HG03025 (cell line): Measurements from ENCODE around the gene SST.

Source experiments
- ATAC-seq: cut with Tn5 transposase; IDR thresholded peaks from one replicate; pipeline ENCODE4 v1.9.1; 2021; ENCODE audit warnings: mild to moderate bottlenecking, moderate library complexity; ENCODE audit not compliant: unreplicated experiment, low FRiP score

Gene SST

DNA sequence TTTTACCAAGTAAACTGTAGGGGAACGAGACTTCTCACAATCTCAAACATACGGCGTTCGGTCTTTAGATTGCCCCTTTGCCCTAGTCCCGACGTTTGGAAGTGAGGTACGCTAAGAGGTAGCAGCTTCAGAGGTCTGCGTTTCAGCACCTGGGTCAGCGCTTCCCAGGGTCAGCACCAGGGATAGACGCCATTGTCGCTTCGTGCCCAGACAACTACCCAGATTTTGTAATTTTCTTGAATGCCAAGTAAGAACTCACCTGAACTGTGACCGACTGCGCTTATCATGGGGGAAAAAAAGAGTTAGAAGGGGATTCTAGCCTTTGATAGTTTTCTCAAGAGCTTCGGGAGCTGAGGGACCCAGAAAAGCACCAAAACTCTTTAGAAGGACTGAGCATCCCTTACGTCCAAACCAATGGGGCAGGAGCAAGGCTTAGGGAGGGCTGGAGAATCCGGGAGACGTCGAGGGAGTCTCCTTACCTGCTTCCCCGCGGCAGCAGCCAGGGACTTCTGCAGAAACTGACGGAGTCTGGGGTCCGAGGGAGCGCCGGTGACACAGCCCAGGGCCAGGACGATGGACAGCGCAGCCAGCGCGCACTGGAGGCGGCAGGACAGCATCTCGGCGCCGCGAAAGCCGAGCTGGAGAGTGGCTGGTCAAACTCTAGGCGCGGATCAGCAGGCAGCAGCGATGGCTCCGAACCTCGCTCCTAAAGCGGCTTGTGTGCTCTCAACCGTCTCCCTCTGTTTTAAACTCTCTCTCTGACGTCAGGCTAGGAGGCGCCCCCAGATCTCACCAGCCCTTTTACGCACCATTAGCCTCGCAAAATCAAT, at the start of gene SST:
TSS of gene SST (minus strand) at position 720 of the 830 bp plus-strand sequence. CDS start at position 617, 103 bp downstream.
- no peak for ATAC-seq

DNA sequence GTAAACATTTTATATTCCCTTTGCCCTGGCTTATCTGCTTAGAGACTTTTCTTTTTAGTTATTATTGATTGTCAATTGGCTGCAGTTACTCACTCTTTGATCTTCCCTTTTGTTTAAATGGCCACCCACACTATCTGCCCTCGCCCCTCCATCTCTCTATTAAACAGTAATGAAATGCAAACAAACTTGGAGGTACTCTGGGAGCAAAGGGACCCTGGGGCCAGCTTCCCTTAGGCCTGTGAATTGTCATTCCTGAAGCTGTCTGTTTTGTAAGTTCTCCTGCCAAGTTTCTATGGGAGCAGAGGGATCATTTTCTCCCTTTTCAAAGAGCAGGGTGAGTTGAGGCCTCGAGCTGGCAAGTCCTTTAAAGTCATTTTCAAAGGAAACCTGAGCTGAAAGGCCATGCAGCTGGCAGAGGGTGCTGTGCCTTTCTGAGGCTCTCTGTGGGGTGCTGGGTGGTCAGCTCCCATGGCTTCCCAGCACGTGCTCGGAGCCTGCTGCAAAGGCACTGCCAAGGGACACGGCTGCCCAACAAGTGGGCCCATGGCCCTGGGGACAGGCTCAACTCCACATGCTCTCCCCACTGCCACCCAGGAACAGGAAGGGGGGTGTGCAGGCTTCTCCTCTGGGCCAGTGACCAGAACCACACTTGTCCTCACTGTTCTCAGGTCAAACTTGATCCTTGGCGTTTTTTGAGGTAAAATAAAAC, 49.6 kb upstream of the SST start:
- ATAC-seq = no peak

DNA sequence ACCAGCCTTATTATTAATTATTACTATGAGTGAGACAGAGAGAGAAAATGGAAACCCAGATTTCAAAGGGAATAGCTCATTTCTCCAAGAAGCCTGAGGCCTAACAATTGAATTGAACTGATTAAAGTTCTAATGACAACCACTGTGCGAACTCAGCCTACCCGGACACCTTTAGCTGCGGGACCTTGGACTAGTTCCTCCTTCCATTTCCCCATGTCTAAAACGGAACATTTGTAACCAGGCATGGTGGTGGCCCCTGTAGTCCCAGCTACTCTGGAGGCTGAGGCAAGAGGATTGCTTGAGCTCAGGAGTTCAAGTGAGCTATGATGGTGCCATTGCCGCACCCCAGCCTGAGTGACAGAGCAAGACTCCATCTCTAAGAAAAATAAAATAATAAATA, 48.6 kb upstream of the SST start:
- no peak for ATAC-seq

DNA sequence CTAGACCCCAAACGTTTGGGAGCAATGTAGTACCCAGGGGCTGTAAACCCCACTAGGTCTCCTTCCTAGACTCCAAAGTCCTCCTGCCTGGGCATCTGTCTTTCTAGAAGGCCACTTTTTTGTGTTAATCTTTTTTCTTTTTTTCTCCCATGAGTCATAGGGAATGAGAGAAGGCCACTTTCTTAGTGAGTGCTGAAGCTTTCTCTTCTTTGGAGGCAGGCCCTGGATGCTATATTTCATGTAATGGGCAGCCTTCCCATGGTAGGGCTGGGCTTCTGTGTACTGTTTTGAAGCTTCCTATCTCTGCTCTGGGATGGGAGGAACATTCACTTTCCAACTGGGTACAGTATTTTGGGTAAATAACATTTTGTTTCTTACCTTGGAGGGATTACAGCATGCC, 47.4 kb upstream of the SST start:
- no peak for ATAC-seq

DNA sequence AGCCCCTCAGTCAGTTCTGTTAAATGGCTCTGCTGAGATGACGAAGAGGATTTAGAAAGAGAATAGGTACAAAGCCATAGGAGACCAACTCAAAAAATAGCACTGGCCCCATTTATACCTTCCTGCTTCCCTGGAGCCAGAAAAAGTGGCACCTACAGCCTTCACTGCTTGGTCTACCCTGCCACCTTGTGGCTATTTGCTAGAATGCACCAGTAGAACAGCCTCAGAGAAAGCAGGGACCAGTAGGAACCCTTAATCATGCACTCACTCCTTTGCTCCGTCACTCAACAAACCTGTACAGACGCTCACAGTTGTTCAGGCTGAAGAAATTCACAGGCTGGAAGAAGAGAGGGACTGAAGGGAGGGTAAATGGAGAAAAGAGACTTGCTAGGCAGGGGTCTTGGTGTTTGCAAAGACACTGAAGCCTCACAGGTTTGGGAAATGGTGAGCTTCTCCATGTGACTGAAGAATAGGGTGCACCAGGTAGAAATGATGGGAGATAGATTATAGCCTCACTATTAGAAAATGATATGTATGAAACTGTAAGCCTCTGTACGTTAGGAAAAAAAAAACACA, 44.3 kb upstream of the SST start:
- peak; percentile 82 for ATAC-seq

DNA sequence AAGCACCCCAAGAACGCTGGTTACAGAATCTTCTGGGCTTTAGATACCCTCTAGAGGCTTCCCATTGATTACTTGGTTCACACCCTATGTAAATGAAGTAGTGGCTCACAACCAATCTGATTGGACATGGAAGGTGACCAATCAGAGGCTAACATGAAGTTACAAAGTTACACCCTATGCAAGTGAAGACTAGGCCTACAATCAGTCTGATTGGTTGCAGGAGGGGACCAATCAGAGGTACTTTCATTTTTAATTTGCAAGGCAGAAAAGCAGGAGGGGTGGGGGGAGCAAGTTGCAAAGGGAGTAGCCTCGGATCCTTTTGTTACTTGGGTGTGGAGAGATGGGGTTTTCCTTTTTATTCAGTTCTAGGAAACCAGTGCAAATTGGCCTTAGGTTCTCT, 43.3 kb upstream of the SST start:
- ATAC-seq = no peak

DNA sequence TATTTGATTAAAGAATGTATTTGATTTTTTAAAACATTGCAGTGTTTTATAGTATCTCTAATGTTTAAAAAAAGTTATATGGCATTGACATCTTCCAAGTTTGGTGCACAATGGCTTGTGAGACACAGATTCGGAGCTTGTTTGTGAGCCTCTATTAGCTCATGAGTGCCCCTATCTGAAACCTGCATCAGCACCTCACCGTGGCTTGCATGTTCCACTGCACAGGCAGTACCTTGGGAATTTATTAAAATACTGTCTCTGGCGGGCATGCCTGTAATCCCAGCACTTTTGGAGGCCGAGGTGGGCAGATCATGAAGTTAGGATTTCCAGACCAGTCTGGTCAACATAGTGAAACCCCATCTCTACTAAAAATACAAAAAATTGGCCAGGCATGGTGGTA, 39.0 kb upstream of the SST start:
- ATAC-seq = no peak

DNA sequence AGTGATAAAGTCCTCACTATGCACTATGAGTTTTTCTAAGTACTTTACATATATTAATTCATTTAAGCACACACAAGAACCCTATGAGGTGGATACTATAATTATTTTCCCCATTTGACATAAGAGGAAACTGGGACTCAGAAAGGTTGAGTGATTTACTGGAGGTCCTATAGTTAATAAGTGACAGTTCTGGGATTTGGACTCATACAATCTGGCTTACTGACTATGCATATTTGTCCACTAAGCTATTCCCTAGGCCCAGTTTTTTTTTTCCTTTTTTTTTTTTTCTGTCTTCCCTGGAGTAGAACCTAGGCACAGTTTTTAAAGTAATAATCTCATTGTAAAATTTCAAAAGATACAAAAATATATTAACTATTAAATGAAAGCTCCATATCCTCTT, 38.5 kb upstream of the SST start:
- ATAC-seq = no peak

DNA sequence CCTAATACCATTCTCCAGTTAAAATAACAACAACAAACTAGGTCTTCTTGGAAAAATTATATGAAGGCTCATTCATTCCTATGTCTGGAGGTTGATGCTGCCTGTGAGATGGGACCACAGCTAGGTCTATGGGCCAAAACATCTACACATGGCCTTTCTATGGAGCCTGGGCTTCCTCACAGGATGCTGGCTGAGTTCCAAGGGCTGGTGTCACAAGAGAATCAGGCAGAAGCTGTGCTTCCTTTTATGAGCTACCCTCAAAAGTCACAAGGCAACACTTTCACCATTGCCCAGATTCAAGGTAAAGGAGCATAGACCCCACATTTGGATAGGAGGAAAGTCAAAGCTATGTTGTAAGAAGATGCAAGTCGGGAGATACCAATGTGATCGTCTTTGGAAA, 36.8 kb upstream of the SST start:
- ATAC-seq = no peak

DNA sequence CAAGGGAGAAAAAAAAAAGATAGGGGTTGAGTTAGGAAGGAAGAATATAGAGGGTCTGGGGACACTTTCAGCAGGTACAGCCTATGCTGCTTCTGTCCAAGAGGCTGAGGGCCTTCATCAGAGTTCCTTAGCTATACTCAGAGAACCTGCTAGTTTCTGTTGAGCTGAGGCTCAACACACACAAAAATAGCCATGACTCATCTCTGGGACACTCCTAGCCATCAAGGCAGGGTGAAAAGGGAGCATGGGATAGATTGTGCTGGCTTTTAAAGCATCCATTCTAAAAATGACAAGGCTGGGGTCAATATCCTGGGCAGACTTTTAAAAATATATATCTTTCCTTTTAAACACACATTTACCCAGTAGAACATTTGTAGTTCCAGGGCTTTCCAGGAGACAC, 35.0 kb upstream of the SST start:
- ATAC-seq = no peak

DNA sequence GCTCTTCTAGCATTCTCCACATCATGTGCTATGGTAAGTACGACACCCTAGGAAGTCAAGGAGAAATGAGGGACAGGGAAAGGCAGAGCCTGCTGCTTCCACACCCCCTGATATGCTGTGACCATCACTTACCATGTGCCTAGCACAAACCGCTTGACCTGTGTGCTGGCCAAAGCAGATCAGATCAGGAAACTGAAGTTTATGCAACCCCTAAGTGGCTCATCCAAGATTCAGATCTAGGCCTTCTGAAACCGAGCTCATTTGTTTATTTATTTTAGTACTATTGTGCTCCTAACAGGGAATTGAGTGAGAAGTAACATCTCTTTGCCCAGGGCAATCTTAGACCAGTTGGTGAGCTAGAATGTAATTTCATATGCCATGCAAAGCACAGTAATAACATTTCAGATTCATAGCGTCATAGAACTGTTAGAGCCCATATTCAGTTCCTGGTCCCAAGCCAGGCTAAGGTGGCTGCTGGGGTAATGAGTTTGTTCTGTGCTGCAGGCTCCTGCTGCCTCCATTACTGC, 32.4 kb upstream of the SST start, which contains the start of gene RTP2:
TSS of gene RTP2 (minus strand) at position 51 of the 527 bp plus-strand sequence. CDS start 429 bp downstream, outside the sequence.
- ATAC-seq = no peak

DNA sequence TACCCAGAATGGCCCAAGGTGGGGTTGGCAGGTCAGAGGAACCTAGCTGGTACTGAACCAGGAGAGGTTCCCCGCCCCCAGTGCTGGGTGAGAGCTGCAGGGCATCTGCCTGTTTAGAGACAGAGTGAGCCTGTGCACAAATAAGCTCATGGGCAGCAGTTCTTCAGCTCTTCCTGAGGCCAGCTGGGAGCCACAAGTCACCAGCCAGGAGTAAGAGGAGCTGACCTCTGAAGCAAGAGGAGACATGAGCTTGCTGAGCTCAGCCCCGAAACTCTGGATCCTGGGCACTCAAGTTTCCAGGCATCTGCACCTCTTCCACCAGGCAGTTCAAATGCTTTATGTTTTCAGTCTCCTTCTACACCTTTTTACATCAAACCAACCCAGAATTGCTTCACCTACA, 30.1 kb upstream of the SST start:
- no peak for ATAC-seq

DNA sequence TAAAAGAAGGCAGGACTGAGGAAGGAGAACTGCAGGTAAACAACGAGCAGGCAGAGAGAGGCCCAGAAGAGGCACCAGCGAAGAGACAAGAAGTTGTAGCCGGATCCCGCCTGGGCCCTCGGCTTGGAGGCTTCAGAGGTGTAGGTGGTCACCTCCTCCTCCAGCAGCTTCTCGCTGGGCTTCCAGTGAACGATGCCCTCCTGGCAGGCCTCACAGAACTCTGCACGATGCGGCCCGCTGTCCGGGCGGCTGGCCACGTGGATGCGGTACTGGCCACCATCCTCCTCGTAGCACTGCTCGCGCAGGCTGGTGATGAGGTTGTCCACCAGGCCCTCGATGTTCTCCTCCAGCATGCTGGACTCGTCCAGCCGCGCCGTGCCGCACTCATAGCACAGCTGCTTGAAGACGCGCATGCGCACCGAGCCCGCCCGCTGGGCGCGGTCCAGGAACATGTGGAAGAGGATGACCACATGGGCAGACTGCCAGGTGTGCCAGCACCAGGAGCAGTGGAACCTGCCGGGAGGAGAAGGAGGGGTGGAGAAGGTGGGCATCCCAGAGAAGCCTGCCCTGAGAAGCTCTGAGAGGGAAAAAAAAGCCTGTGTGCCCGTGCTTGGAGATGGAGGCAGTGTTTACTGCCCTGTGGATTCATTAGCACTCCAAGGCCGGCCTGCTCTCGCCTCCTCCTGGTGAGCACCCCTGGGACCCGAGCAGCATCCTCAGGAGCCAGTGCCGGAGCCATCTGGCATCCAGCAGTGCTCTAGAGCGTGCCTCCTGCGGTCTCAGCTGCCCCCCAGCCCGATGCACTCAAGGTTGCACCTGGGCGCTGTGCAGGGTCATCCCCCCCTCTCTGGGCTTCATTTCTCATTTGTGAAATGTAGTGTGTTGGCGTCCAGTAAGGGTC, 28.6 kb upstream of the SST start:
- ATAC-seq = no peak

DNA sequence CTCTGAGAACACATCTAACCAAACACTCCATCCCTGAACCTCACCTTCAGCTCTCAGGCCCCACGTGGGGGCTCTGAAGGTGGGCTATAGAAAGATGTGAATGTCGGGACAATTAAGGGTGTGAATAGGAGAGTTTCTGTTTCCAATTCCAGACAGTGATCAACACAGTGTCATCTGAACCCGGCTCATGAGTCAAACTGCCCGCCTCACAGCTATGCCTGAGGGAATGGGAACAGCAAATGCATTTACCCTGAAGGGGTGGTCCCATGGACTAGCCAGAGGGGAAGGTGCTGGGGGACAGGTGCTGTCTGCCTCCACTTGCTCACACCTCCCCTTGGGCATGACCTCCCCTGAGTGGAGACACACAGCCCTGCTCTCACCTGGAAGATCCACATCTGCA, 25.8 kb upstream of the SST start:
- no peak for ATAC-seq

DNA sequence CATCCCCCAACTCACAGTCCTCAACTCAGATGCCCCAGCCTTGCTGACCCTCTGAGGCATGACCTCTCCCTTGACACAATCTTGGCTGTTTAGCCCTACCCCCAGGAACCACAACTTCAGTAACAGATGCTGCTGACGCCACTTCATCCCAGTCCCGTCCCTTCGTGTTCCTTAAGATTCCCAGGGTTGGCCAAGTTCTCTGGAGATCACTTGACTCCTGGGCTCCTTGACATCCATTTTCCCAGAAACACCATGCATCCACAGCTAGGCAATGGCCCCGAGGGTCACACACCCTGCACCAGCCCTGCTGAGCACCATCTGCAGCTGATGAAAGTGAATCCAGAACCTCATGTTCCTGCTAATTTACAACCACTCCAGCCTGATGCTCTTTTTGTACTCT, 25.3 kb upstream of the SST start:
- no peak for ATAC-seq

DNA sequence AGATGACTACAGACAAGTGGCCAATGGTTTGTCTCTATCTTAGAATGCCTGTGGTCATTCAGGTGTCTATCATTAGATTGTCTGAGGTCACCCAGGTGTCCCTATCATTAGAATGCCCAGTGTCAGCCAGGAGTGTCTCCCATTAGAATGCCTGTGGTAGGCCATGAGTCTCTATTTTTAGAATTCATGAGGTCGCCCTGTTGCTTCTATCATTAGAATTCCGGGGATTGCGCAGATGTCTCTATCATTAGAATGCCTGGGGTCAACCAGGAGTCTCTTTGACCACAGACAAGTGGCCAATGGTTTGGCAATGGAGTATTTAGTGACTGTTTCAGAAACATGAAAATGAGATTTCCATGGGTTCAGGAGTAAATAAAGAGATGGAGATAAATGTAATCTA, 24.6 kb upstream of the SST start:
- no peak for ATAC-seq

DNA sequence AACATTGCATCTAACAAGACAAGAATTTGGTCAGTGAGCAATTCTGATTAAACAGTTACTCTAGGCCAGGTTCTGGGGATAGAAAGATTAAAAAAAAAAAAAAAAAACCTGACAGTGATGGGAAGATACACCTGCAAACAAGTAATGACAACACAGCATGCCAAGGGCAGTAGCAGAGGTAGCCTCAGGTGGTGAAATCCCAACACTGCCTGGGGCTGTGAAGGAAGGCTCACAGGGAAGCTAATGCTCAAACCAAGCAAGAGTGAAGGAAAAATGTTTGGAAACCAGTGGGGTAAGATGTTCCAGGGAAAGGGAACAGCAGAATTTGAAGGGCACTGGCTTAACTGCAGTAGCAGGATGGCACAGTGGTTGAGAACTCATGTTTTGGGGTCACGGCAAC, 23.2 kb upstream of the SST start:
- no peak for ATAC-seq

DNA sequence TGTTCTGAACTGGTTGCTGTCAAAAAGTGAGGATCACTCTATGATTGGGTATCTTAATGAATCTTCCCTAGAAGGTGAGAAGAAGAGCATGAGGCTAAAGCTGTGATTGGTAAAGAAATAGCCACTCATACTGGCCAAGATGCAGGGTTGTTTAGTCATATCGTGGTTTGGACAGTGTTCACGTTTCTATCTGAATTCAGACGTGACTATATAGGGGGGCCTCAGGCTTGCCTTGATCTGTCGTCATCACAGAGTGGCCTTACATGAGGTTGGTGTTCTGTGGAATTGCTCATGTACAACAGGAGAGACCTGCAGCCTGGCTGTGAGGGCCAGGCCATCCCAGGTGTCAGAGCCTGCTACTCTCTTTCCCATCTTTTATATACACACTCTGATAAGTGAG, 19.8 kb upstream of the SST start:
- ATAC-seq = no peak

DNA sequence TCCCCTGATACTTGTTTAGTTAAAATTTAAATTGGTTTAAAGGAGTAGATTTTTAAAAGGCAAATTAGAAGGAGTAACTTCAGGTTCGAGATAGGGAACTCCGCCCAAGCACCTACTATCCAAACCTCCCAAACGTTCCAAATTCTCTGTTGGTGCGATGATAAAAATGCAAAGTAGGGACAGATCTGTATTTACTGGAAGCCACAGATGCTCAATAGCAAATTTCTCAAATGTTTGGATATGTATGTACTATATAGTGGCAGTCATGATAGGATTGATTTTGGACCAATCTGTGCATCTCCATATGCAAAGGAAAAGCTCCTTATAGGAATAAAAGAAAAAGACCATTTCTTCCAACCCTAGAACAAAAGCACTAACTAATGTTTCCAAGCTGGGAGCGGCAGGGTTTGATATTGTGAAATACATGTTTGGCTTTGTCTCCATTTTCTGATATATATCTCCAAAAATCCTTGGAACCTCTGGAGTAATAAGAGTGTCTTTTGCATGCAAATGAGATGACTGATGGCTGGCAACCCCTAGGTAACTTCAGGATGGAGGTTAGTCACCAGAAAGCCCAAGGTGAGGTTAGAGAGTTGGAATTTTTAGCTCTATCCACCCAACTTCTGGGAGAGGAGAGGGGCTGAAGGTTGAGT, 16.6 kb upstream of the SST start:
- ATAC-seq = no peak

DNA sequence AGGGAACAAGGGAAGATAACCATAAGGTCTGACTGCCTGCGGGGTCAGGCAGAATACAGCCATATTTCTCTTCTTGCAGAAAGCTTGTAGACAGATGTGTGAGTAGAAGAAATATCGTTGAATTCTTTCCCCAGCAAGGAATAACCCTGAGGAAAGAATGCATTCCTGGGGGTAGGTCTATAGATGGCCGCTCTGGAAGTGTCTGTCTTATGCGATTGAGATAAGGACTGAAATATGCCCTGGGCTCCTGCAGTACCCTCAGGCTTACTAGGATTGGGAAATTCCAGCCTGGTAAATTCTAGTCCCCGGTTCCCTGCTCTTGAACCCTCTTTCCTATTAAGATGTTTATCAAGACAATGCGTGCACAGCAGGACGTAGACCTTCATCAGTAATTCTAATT, 15.8 kb upstream of the SST start:
- no peak for ATAC-seq
